GM18520 (cell line): ENCODE results near the gene ZNF397.

ENCODE experiments used
- ATAC-seq: cut with Tn5 transposase; IDR thresholded peaks from one replicate; pipeline ENCODE4 v1.9.1; 2021; ENCODE audit not compliant: unreplicated experiment

Gene ZNF397

GRCh38 chr18:35245719-35246317 lies 5.0 kb downstream of the ZNF397 start:
- no peak for ATAC-seq

GRCh38 chr18:35246831-35247230 lies 6.0 kb downstream of the ZNF397 start:
- ATAC-seq = no peak

- ATAC-seq = no peak
These were observed 6.8 kb downstream of the ZNF397 start for GRCh38 chr18:35247412-35248249.

- no peak for ATAC-seq
These were observed 7.6 kb downstream of the ZNF397 start for GRCh38 chr18:35248429-35248828.

- no peak for ATAC-seq
These were observed 11.6 kb downstream of the ZNF397 start for GRCh38 chr18:35252466-35252865.

- ATAC-seq = no peak
These were observed 12.9 kb downstream of the ZNF397 start for GRCh38 chr18:35253655-35254287.

GRCh38 chr18:35256947-35257346 lies 16.1 kb downstream of the ZNF397 start:
- no peak for ATAC-seq

GRCh38 chr18:35264409-35264808 lies 23.6 kb downstream of the ZNF397 start:
- no peak for ATAC-seq

GRCh38 chr18:35267161-35267651 lies 26.4 kb downstream of the ZNF397 start:
- no peak for ATAC-seq

GRCh38 chr18:35267809-35268208 lies 27.0 kb downstream of the ZNF397 start:
- no peak for ATAC-seq

- no peak for ATAC-seq
These were observed 28.0 kb downstream of the ZNF397 start for GRCh38 chr18:35268821-35269220.

- ATAC-seq = no peak
These were observed 30.8 kb downstream of the ZNF397 start for GRCh38 chr18:35271656-35272055.

GRCh38 chr18:35276267-35276666 lies 35.4 kb downstream of the ZNF397 start:
- ATAC-seq = no peak

GRCh38 chr18:35277633-35278032 lies 36.8 kb downstream of the ZNF397 start:
- no peak for ATAC-seq

GRCh38 chr18:35278085-35278484 lies 37.3 kb downstream of the ZNF397 start:
- ATAC-seq = no peak

GRCh38 chr18:35278969-35279368 lies 38.1 kb downstream of the ZNF397 start:
- no peak for ATAC-seq

- no peak for ATAC-seq
These were observed 41.5 kb downstream of the ZNF397 start for GRCh38 chr18:35282353-35282752.

GRCh38 chr18:35283923-35284794 lies 43.3 kb downstream of the ZNF397 start:
- no peak for ATAC-seq

- ATAC-seq = no peak
These were observed 44.0 kb downstream of the ZNF397 start for GRCh38 chr18:35284841-35285240.

- ATAC-seq = no peak
These were observed 48.5 kb downstream of the ZNF397 start for GRCh38 chr18:35289293-35289692.

- no peak for ATAC-seq
These were observed 48.9 kb downstream of the ZNF397 start for GRCh38 chr18:35289727-35290093.
